ENCODE measurements around the gene ACTN4.
A peak's percentile ranks its signal among the peaks of the same experiment; 100 is the strongest.

Gene ACTN4

GRCh38 chr19:38649305-38650171, 2.1 kb downstream of the ACTN4 start:
- H3K27ac ChIP-seq: peak overlapping the region; percentile 82
- TF ChIP-seq ZFX (IDR thresholded peaks at IDR 0.05; ENCODE audit: borderline replicate concordance): no peak

- no peak for TF ChIP-seq CTCF (IDR thresholded peaks at IDR 0.05)
- no peak for TF ChIP-seq ZFX (IDR thresholded peaks at IDR 0.05; ENCODE audit: borderline replicate concordance)
These were observed 2.8 kb downstream of the ACTN4 start for GRCh38 chr19:38650172-38650775.

GRCh38 chr19:38650911-38651584, 3.6 kb downstream of the ACTN4 start:
- peak overlapping the region; percentile 82 for H3K27ac ChIP-seq
- no peak for TF ChIP-seq ZFX (IDR thresholded peaks at IDR 0.05; ENCODE audit: borderline replicate concordance)
- no peak for TF ChIP-seq CTCF (IDR thresholded peaks at IDR 0.05)

More at GRCh38 chr19:38650172-38650775, 2.8 kb downstream of the ACTN4 start:
- H3K27ac ChIP-seq: peak overlapping the region; percentile 82

DNA sequence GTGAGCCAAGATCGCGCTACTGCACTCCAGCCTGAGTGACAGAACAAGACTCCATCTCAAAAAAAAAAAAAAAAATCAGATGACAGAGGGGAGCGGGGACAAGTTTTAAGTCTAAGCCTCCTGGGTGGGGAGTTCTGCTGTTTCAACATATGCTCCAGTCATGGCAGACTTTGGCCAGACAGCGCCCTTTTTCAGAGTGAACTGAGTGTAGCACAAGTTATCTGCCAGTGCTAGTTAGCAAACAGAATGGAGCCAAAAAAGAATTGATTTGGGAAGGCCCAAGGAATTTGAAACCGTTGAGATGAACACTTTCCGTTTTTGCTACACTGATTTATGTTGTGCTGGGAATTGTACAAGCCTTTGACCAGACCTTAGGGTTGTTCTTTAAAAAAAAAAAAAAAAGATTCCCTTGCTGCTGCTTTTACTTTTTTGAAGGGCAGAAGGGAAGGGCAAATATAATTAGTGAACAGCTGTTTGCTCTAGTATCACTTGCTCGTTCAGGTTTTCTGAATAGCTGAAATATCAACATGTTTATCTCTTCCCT, 5.7 kb downstream of the ACTN4 start:
- peak overlapping the region; percentile 82 for H3K27ac ChIP-seq
- TF ChIP-seq ZFX (IDR thresholded peaks at IDR 0.05; ENCODE audit: borderline replicate concordance) (no peak), CTCF (IDR thresholded peaks at IDR 0.05) (no peak)

GRCh38 chr19:38654628-38655055, 7.2 kb downstream of the ACTN4 start:
- TF ChIP-seq CTCF (IDR thresholded peaks at IDR 0.05): no peak
- TF ChIP-seq ZFX (IDR thresholded peaks at IDR 0.05; ENCODE audit: borderline replicate concordance): no peak
- peak overlapping the region; percentile 82; the same call in 1 of the 2 replicates for H3K27ac ChIP-seq

- H3K27ac ChIP-seq: 0 out of 2 replicates have a peak overlapping the region, but pooled peaks have one; percentile 90
- TF ChIP-seq CTCF (IDR thresholded peaks at IDR 0.05): no peak
- no peak for TF ChIP-seq ZFX (IDR thresholded peaks at IDR 0.05; ENCODE audit: borderline replicate concordance)
These were observed 7.8 kb downstream of the ACTN4 start for GRCh38 chr19:38655148-38655824.
